Iris pigment epithelial cell (primary cell): ENCODE results near the gene NUMB.

Source experiments
- DNase-seq: peaks from one replicate; pipeline ENCODE4 v3.0.0-alpha.2; 2011; ENCODE audit warnings: low read depth

The NUMB gene

GRCh38 chr14:73261075-73261474 is 197.3 kb downstream of the NUMB start:
- DNase-seq, result no peak

- DNase-seq, result no peak
Measured at GRCh38 chr14:73260574-73260973, 197.8 kb downstream of the NUMB start.

- no peak for DNase-seq
Measured at GRCh38 chr14:73259837-73260236, 198.5 kb downstream of the NUMB start.

- no peak for DNase-seq
Measured at GRCh38 chr14:73258845-73259611, 199.3 kb downstream of the NUMB start.

- no peak for DNase-seq
Measured at GRCh38 chr14:73258076-73258475, 200.3 kb downstream of the NUMB start.

GRCh38 chr14:73255693-73256225 is 202.6 kb downstream of the NUMB start:
- no peak for DNase-seq

- DNase-seq, result no peak
Measured at GRCh38 chr14:73255005-73255400, 203.3 kb downstream of the NUMB start.

GRCh38 chr14:73254247-73255004 is 203.9 kb downstream of the NUMB start:
- no peak for DNase-seq

- DNase-seq, result no peak
Measured at GRCh38 chr14:73253721-73254120, 204.6 kb downstream of the NUMB start.

- DNase-seq, result no peak
Measured at GRCh38 chr14:73253323-73253610, 205.1 kb downstream of the NUMB start.

GRCh38 chr14:73252491-73253322 is 205.6 kb downstream of the NUMB start:
- no peak for DNase-seq

- DNase-seq, result no peak
Measured at GRCh38 chr14:73251516-73252215, 206.7 kb downstream of the NUMB start.

GRCh38 chr14:73250781-73251500 is 207.4 kb downstream of the NUMB start:
- DNase-seq, result no peak

- DNase-seq, result no peak
Measured at GRCh38 chr14:73250317-73250713, 208.0 kb downstream of the NUMB start.

- no peak for DNase-seq
Measured at GRCh38 chr14:73249564-73250316, 208.6 kb downstream of the NUMB start.

- no peak for DNase-seq
Measured at GRCh38 chr14:73249108-73249507, 209.2 kb downstream of the NUMB start.

GRCh38 chr14:73248108-73248868 is 210.1 kb downstream of the NUMB start:
- peak; percentile 62 for DNase-seq

- DNase-seq, result no peak
Measured at GRCh38 chr14:73246387-73247150, 211.8 kb downstream of the NUMB start.
